HEK293 (cell line): ENCODE measurements around the gene GAL3ST2.

Source experiments
- MYNN ChIP-seq: fragments of 450-650 bp; formaldehyde crosslinking; IDR thresholded peaks from 2 replicates; pipeline ENCODE4 v1.5.1; 2016; ENCODE audit warnings: missing biosample characterization, missing genetic modification characterization, borderline replicate concordance
- ZBTB7A ChIP-seq: fragments of 450-650 bp; formaldehyde crosslinking; IDR thresholded peaks from 2 replicates; pipeline ENCODE4 v1.5.1; 2016; ENCODE audit warnings: low read depth, missing biosample characterization, missing genetic modification characterization
- ZEB2 ChIP-seq: fragments of 450-650 bp; formaldehyde crosslinking; IDR thresholded peaks from 2 replicates; pipeline ENCODE4 v1.5.1; 2016; ENCODE audit warnings: missing biosample characterization, missing genetic modification characterization
- ZNF114 ChIP-seq: fragments of 450-650 bp; formaldehyde crosslinking; IDR thresholded peaks from 2 replicates; pipeline ENCODE4 v1.5.0; 2017; ENCODE audit warnings: missing biosample characterization, missing genetic modification characterization
- ZNF175 ChIP-seq: fragments of 450-650 bp; formaldehyde crosslinking; IDR thresholded peaks from 2 replicates; pipeline ENCODE4 v1.5.1; 2016; ENCODE audit warnings: missing biosample characterization, missing genetic modification characterization
- ZNF280C ChIP-seq: fragments of 450-650 bp; formaldehyde crosslinking; IDR thresholded peaks from 2 replicates; pipeline ENCODE4 v1.5.1; 2016; ENCODE audit warnings: missing biosample characterization, missing genetic modification characterization
- ZNF501 ChIP-seq: fragments of 450-650 bp; formaldehyde crosslinking; IDR thresholded peaks from 2 replicates; pipeline ENCODE4 v1.5.1; 2016; ENCODE audit warnings: missing biosample characterization, missing genetic modification characterization
- ZNF660 ChIP-seq: fragments of 450-650 bp; IDR thresholded peaks from 2 replicates; pipeline ENCODE4 v1.5.1; 2018; ENCODE audit warnings: missing biosample characterization, mild to moderate bottlenecking, missing genetic modification characterization
- ZNF768 ChIP-seq: fragments of 450-650 bp; formaldehyde crosslinking; IDR thresholded peaks from 2 replicates; pipeline ENCODE4 v1.5.1; 2018; ENCODE audit warnings: missing biosample characterization, mild to moderate bottlenecking, missing genetic modification characterization
- TF ChIP-seq, protein P1 (sequence below): fragments of 450-650 bp; formaldehyde crosslinking; IDR thresholded peaks from 2 replicates; pipeline ENCODE4 v1.5.1; 2016; ENCODE audit warnings: missing biosample characterization, missing genetic modification characterization
- TF ChIP-seq, protein P2 (sequence below): fragments of 450-650 bp; formaldehyde crosslinking; IDR thresholded peaks from 2 replicates; pipeline ENCODE4 v1.5.1; 2016; ENCODE audit warnings: missing biosample characterization, missing genetic modification characterization
- TF ChIP-seq, protein P3 (sequence below): fragments of 450-650 bp; formaldehyde crosslinking; IDR thresholded peaks from 2 replicates; pipeline ENCODE4 v1.5.1; 2016; ENCODE audit warnings: missing biosample characterization, missing genetic modification characterization
- TF ChIP-seq, protein P4 (sequence below): fragments of 450-650 bp; formaldehyde crosslinking; IDR thresholded peaks from 2 replicates; pipeline ENCODE4 v1.5.1; 2017; ENCODE audit warnings: missing biosample characterization, mild to moderate bottlenecking, missing genetic modification characterization, moderate library complexity

GRCh38 chr2:241797441-241798080, 20.9 kb downstream of the GAL3ST2 start:
- TF ChIP-seq, protein P1, sequence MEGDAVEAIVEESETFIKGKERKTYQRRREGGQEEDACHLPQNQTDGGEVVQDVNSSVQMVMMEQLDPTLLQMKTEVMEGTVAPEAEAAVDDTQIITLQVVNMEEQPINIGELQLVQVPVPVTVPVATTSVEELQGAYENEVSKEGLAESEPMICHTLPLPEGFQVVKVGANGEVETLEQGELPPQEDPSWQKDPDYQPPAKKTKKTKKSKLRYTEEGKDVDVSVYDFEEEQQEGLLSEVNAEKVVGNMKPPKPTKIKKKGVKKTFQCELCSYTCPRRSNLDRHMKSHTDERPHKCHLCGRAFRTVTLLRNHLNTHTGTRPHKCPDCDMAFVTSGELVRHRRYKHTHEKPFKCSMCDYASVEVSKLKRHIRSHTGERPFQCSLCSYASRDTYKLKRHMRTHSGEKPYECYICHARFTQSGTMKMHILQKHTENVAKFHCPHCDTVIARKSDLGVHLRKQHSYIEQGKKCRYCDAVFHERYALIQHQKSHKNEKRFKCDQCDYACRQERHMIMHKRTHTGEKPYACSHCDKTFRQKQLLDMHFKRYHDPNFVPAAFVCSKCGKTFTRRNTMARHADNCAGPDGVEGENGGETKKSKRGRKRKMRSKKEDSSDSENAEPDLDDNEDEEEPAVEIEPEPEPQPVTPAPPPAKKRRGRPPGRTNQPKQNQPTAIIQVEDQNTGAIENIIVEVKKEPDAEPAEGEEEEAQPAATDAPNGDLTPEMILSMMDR (tag by site-specific recombination) = no peak
- no peak for TF ChIP-seq ZNF768 (tag by site-specific recombination)
- TF ChIP-seq ZNF501 (tag by site-specific recombination) = no peak
- TF ChIP-seq, protein P2, sequence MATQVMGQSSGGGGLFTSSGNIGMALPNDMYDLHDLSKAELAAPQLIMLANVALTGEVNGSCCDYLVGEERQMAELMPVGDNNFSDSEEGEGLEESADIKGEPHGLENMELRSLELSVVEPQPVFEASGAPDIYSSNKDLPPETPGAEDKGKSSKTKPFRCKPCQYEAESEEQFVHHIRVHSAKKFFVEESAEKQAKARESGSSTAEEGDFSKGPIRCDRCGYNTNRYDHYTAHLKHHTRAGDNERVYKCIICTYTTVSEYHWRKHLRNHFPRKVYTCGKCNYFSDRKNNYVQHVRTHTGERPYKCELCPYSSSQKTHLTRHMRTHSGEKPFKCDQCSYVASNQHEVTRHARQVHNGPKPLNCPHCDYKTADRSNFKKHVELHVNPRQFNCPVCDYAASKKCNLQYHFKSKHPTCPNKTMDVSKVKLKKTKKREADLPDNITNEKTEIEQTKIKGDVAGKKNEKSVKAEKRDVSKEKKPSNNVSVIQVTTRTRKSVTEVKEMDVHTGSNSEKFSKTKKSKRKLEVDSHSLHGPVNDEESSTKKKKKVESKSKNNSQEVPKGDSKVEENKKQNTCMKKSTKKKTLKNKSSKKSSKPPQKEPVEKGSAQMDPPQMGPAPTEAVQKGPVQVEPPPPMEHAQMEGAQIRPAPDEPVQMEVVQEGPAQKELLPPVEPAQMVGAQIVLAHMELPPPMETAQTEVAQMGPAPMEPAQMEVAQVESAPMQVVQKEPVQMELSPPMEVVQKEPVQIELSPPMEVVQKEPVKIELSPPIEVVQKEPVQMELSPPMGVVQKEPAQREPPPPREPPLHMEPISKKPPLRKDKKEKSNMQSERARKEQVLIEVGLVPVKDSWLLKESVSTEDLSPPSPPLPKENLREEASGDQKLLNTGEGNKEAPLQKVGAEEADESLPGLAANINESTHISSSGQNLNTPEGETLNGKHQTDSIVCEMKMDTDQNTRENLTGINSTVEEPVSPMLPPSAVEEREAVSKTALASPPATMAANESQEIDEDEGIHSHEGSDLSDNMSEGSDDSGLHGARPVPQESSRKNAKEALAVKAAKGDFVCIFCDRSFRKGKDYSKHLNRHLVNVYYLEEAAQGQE (tag by site-specific recombination) = no peak
- TF ChIP-seq, protein P3, sequence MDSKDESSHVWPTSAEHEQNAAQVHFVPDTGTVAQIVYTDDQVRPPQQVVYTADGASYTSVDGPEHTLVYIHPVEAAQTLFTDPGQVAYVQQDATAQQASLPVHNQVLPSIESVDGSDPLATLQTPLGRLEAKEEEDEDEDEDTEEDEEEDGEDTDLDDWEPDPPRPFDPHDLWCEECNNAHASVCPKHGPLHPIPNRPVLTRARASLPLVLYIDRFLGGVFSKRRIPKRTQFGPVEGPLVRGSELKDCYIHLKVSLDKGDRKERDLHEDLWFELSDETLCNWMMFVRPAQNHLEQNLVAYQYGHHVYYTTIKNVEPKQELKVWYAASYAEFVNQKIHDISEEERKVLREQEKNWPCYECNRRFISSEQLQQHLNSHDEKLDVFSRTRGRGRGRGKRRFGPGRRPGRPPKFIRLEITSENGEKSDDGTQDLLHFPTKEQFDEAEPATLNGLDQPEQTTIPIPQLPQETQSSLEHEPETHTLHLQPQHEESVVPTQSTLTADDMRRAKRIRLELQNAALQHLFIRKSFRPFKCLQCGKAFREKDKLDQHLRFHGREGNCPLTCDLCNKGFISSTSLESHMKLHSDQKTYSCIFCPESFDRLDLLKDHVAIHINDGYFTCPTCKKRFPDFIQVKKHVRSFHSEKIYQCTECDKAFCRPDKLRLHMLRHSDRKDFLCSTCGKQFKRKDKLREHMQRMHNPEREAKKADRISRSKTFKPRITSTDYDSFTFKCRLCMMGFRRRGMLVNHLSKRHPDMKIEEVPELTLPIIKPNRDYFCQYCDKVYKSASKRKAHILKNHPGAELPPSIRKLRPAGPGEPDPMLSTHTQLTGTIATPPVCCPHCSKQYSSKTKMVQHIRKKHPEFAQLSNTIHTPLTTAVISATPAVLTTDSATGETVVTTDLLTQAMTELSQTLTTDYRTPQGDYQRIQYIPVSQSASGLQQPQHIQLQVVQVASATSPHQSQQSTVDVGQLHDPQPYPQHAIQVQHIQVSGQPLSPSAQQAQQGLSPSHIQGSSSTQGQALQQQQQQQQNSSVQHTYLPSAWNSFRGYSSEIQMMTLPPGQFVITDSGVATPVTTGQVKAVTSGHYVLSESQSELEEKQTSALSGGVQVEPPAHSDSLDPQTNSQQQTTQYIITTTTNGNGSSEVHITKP (tag by site-specific recombination) = no peak
- TF ChIP-seq ZNF114 (tag by site-specific recombination) = no peak
- TF ChIP-seq, protein P4, sequence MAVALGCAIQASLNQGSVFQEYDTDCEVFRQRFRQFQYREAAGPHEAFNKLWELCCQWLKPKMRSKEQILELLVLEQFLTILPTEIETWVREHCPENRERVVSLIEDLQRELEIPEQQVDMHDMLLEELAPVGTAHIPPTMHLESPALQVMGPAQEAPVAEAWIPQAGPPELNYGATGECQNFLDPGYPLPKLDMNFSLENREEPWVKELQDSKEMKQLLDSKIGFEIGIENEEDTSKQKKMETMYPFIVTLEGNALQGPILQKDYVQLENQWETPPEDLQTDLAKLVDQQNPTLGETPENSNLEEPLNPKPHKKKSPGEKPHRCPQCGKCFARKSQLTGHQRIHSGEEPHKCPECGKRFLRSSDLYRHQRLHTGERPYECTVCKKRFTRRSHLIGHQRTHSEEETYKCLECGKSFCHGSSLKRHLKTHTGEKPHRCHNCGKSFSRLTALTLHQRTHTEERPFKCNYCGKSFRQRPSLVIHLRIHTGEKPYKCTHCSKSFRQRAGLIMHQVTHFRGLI (tag by site-specific recombination) = no peak
- no peak for TF ChIP-seq ZNF175 (tag by site-specific recombination)
- TF ChIP-seq ZNF660 (tag by site-specific recombination) = no peak
- TF ChIP-seq ZEB2 = no peak
- no peak for TF ChIP-seq ZBTB7A (tag by site-specific recombination)
- no peak for TF ChIP-seq MYNN (tag by site-specific recombination)
- no peak for TF ChIP-seq ZNF280C (tag by site-specific recombination)
